ENCODE measurements around the gene ITGB2. TPM values are rescaled to one million over a fixed set of nuclear protein-coding genes. Genes with fewer than 3 reads are reported as not detected.

The ITGB2 gene
- total RNA-seq = not detected in 2 replicates

GRCh38 chr21:44920694-44921604 lies at the start of gene ITGB2:
TSS of gene ITGB2 (minus strand) at chr21:44920899. CDS start at chr21:44910782, 10,117 bp downstream.

GRCh38 chr21:44939532-44940115 lies 18.9 kb upstream of the ITGB2 start, which contains the start of gene SLX9:
TSS of gene SLX9 (plus strand) at chr21:44940029. CDS start at chr21:44940058, 29 bp downstream.

GRCh38 chr21:44873356-44874239 lies 47.1 kb downstream of the ITGB2 start, which contains the start of gene PTTG1IP:
TSS of gene PTTG1IP (minus strand) at chr21:44873690. CDS start at chr21:44873616, 74 bp downstream.

Other genes with a start within 250 kb of the ITGB2 start
- gene KRTAP12-1, start 238.7 kb downstream of the ITGB2 start, total RNA-seq = not detected in 2 replicates
- not detected in 2 replicates for gene KRTAP10-12, start 223.7 kb downstream of the ITGB2 start, total RNA-seq
- not detected in 2 replicates for gene TSPEAR, start 209.3 kb downstream of the ITGB2 start, total RNA-seq
- gene UBE2G2, start 119.1 kb downstream of the ITGB2 start, total RNA-seq = 58.6 and 98.6 TPM in 2 replicates
- gene SUMO3, start 102.8 kb downstream of the ITGB2 start, total RNA-seq = 92.6 and 145 TPM in 2 replicates
- 253 and 305 TPM in 2 replicates for gene PTTG1IP, start 47.2 kb downstream of the ITGB2 start, total RNA-seq
- 12.6 and 13.4 TPM in 2 replicates for gene SLX9, start 19.1 kb upstream of the ITGB2 start, total RNA-seq
- 2.3 and 4.0 TPM in 2 replicates for gene ADARB1, start 153.7 kb upstream of the ITGB2 start, total RNA-seq